Lung (tissue), 12 donors: Measurements from ENCODE around the gene FAM13C. TPM values are rescaled to one million over a fixed set of nuclear protein-coding genes. Genes with fewer than 3 reads are reported as not detected.

Experiments
- ATAC-seq: fragments of 200-7000 bp; cut with Tn5 transposase; one replicate; pipeline ENCODE4 v1.9.1; 2020; ENCODE audit warnings: moderate number of reproducible peaks; ENCODE audit not compliant: insufficient read depth, low FRiP score
- DNase-seq, 3 donors: peaks; one replicate each; pipeline ENCODE4 v3.0.0-alpha.2; 2013 to 2017
- H3K27ac ChIP-seq, 2 donors: one replicate each; pipeline ENCODE4 v1.5.1; 2013; ENCODE audit warnings: mild to moderate bottlenecking in 2 of 2, moderate library complexity in 2 of 2, control low read depth in 1 of 2, inconsistent platforms in 1 of 2, low read depth in 1 of 2, low read length in 1 of 2
- H3K27me3 ChIP-seq, 3 donors: one replicate each; pipeline ENCODE4 v1.5.1; 2013; ENCODE audit warnings: low read length in 2 of 3; ENCODE audit not compliant: control insufficient read depth in 3 of 3, insufficient read depth in 3 of 3
- H3K36me3 ChIP-seq, 4 donors: one replicate each; pipeline ENCODE4 v1.5.1; 2013; ENCODE audit warnings: low read length in 4 of 4, mild to moderate bottlenecking in 1 of 4, moderate library complexity in 1 of 4; ENCODE audit not compliant: control insufficient read depth in 4 of 4, insufficient read depth in 4 of 4
- H3K4me1 ChIP-seq, 5 donors: one replicate each; pipeline ENCODE4 v1.5.1; 2013; ENCODE audit warnings: low read length in 5 of 5, mild to moderate bottlenecking in 2 of 5, moderate library complexity in 1 of 5; ENCODE audit not compliant: control insufficient read depth in 5 of 5, insufficient read depth in 5 of 5
- H3K4me3 ChIP-seq: one replicate; pipeline ENCODE4 v1.5.1; 2013; ENCODE audit warnings: mild to moderate bottlenecking, control low read depth, moderate library complexity
- H3K9ac ChIP-seq, 2 donors: one replicate each; pipeline ENCODE4 v1.5.1; 2013; ENCODE audit warnings: low read length in 2 of 2, control low read depth in 1 of 2; ENCODE audit not compliant: insufficient read depth in 1 of 2
- H3K9me3 ChIP-seq, 4 donors: one replicate each; pipeline ENCODE4 v1.5.1; 2013; ENCODE audit warnings: low read length in 3 of 4, mild to moderate bottlenecking in 1 of 4, moderate library complexity in 1 of 4; ENCODE audit not compliant: control insufficient read depth in 4 of 4, insufficient read depth in 3 of 4
- CTCF ChIP-seq: IDR thresholded peaks from 2 replicates; pipeline ENCODE4 v1.5.1; 2012; ENCODE audit warnings: mild to moderate bottlenecking; ENCODE audit errors: control extremely low read depth, extremely low read depth
- WGBS, 2 donors: extraction: QIAGEN DNeasy Blood & Tissue Kit; methylation state at CpG; one replicate each; pipeline ENCODE4 v1.1.7; 2013; 5-methylcytosine and 5-hydroxymethylcytosine counted together
- polyA plus RNA-seq, 2 donors: library from polyadenylated mRNA; stranded (reverse); fragments of 200-250 nt; gene quantifications; one replicate each; pipeline ENCODE4 v1.2.1, GENCODE V29; 2013
- total RNA-seq, 2 donors: library from RNA; depleted of rRNA in 1 of 2; stranded (reverse); fragments of >200 nt in 1 of 2; gene quantifications; one replicate each; pipeline ENCODE4 v1.2.1, GENCODE V29; 2014 to 2021
- donor health status: control.
- donor health status: control.
- donor health status: Bipolar disorder and iron deficiency.
- donor health status: healthy.
- donor health status: DM: yes; HTN: yes; CAD: no.

Gene FAM13C
- total and polyA plus RNA-seq, 4 donors, result 1.2 to 59.0 (median 6.2) TPM

GRCh38 chr10:59336632-59337031 is 25.7 kb downstream of the FAM13C start:
- H3K27me3 ChIP-seq, result no peaks in the 10 kb centered on the region
- no peak overlapping the region for H3K4me3 ChIP-seq
- no peaks in the 10 kb centered on the region for H3K9me3 ChIP-seq
- TF ChIP-seq CTCF, result no peak
- H3K36me3 ChIP-seq, result no peaks in the 10 kb centered on the region
- peak; percentile 48 for ATAC-seq
- peaks cover 0 to 40% (median 3%) of the 10 kb centered on the region in 5 donors for H3K4me1 ChIP-seq
- DNase-seq, result peak; percentile 92 to 100 (median 100)
- peak overlapping the region; percentile 22 to 46 for H3K27ac ChIP-seq
- no peak overlapping the region for H3K9ac ChIP-seq
- 30 to 53% methylated on average over 2 of the region's 2 CpGs for WGBS, 2 donors

- DNase-seq, result no peak
- Histone ChIP-seq H3K9me3 (no peaks in the 10 kb centered on the region), H3K36me3 (peaks cover 0 to 5% (median 0%) of the 10 kb centered on the region in 4 donors), H3K4me3 (no peak overlapping the region), H3K27me3 (no peaks in the 10 kb centered on the region), H3K4me1 (peaks cover 0 to 40% (median 3%) of the 10 kb centered on the region in 5 donors), H3K27ac (no peak overlapping the region), H3K9ac (no peak overlapping the region)
- ATAC-seq, result no peak
- no peak for TF ChIP-seq CTCF
- 96 to 99% methylated on average over 2 of the region's 2 CpGs for WGBS, 2 donors
Observed at GRCh38 chr10:59335497-59335896, 26.9 kb downstream of the FAM13C start.

GRCh38 chr10:59333701-59334100 is 28.6 kb downstream of the FAM13C start:
- DNase-seq, result peak in 2 of 3 donors; percentile 35 to 37
- no peak for TF ChIP-seq CTCF
- H3K4me3 ChIP-seq, result no peak overlapping the region
- no peaks in the 10 kb centered on the region for H3K27me3 ChIP-seq
- no peak overlapping the region for H3K9ac ChIP-seq
- no peak for ATAC-seq
- WGBS, 2 donors, result 43 to 57% methylated on average over 1 of the region's 1 CpG
- no peak overlapping the region for H3K27ac ChIP-seq
- no peaks in the 10 kb centered on the region for H3K9me3 ChIP-seq
- H3K4me1 ChIP-seq, result peaks cover 0 to 32% (median 3%) of the 10 kb centered on the region in 5 donors
- H3K36me3 ChIP-seq, result peaks cover 0 to 5% (median 0%) of the 10 kb centered on the region in 4 donors

- H3K9me3 ChIP-seq, result no peaks in the 10 kb centered on the region
- TF ChIP-seq CTCF, result no peak
- ATAC-seq (no peak), DNase-seq (no peak)
- H3K9ac ChIP-seq, result no peak overlapping the region
- H3K27ac ChIP-seq, result no peak overlapping the region
- peaks cover 0 to 22% (median 3%) of the 10 kb centered on the region in 5 donors for H3K4me1 ChIP-seq
- peaks cover 0 to 5% (median 0%) of the 10 kb centered on the region in 4 donors for H3K36me3 ChIP-seq
- H3K27me3 ChIP-seq, result no peaks in the 10 kb centered on the region
- H3K4me3 ChIP-seq, result no peak overlapping the region
Observed at GRCh38 chr10:59332581-59332980, 29.8 kb downstream of the FAM13C start.
